Suppressor macrophage treated with lipopolysaccharide for 1 hour (primary cell): ENCODE results near the gene SMAGP.
"Not testable (repeated sequence)": the region's sequence is repeated elsewhere in the genome, so short reads cannot be mapped to it uniquely, and the experiment has no call there.

ENCODE experiments used
- DNase-seq, 3 donors: peaks; one replicate each; pipeline ENCODE4 v3.0.0-alpha.2; 2020 to 2022

The SMAGP gene

DNA sequence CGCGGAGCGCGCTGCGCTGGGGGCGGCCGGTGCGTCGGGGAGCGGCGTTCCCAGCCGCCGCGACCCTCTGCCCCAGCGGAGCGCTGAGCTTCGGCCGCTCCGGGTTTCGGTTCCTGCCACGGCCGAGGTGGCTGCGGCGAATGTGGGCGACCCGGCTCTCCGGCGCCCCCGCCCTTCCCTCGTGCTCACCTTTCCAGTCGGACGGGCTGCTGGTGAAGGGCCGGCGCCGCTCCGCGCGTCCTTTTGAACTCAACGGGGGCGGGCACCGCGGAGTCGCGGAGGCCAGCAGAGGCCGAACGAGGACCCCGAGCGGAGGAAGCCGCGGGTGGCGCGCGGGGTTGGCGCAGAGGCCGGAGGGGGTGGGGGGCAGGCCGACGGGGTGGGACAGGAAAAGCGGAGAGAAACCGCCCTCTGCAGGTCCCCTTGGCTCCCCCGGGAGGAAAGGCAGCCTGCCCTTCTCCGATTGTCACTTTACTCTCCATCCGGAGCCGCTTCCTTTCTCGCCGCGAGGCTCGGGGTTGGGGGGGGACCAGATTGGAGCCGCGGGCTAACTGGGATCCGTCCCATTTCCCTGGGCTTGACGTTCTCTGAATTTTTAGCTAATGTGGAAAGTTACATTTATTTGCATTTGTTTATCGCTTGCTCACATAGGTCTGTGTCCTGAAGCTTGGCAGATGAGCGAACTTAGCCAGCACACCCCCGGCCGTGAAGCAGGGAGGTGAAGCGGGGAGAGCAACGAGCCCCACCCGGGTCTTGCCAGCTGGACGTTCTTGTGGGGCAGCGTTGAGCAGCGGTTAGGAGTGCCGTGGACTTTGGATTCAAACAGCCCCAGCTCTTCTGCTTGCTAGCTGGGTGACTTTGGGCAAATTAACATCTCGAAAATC lies at the start of gene SMAGP:
SMAGP (minus strand) TSS at position 349 of the 884 bp plus-strand sequence. CDS start 1,137 bp downstream, outside the sequence.
- peak; percentile 27 to 71 (median 47) for DNase-seq

- DNase-seq, result no peak
Observed at GRCh38 chr12:51318846-51319599, 48.8 kb upstream of the SMAGP start.

DNA sequence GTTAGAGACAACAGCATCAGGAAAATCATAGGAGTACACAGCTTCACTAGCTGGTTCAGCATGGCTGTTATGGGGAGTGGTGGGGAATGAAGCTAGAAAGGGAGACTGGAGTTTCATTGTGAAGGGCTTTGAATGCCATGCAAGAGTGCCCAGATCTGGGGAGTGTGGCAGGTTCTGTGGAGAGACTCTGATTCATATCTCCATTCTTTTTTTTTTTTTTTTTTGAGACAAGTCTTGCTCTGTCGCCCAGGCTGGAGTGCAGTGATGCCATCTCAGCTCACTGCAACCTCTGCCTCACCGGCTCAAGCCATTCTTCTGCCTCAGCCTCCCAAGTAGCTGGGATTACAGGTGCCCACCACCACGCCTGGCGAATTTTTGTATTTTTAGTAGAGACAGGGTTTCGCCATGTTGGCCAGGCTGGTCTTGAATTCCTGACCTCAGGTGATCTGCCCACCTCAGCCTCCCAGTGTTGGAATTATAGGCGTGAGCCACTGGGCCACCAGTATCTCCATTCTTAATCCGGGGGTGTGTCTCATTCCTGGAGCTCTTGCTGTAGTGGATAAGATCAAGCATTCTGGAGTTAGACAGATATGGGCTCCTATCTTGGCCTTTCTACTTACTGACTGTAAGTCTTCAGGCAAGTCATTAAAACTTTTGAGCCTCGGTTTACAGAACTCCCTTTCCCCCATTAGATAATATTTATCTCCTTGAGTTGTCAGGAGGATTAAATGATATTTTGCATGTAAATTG lies 48.0 kb upstream of the SMAGP start:
- DNase-seq, result not testable (repeated sequence)

GRCh38 chr12:51311389-51311788 lies 41.2 kb upstream of the SMAGP start:
- DNase-seq, result no peak

- peak; percentile 39 to 66 (median 51) for DNase-seq
Observed at GRCh38 chr12:51307655-51308593, 37.7 kb upstream of the SMAGP start.

- DNase-seq, result peak; percentile 49 to 74 (median 60)
Observed at GRCh38 chr12:51306507-51306906, 36.3 kb upstream of the SMAGP start.

DNA sequence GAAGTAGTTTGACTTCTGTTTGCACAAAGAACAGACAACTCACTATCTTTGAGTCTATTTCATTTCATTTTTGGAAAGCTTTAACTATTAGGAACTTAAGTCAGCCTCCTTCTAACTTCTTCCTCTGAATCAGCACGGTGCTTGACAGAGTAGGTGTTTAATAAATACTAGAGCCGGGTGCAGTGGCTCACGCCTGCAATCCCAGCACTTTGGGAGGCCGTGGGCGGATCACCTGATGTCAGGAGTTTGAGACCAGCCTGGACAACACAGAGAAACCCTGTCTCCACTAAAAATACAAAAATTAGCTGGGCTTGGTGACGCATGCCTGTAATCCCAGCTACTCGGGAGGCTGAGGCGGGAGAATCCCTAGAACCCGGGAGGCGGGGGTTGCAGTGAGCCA lies 30.6 kb upstream of the SMAGP start:
- peak in 1 of 3 donors; percentile 47 for DNase-seq

GRCh38 chr12:51295651-51296050 lies 25.4 kb upstream of the SMAGP start:
- DNase-seq, result no peak

- DNase-seq, result not testable (repeated sequence)
Observed at GRCh38 chr12:51294097-51294496, 23.9 kb upstream of the SMAGP start.

DNA sequence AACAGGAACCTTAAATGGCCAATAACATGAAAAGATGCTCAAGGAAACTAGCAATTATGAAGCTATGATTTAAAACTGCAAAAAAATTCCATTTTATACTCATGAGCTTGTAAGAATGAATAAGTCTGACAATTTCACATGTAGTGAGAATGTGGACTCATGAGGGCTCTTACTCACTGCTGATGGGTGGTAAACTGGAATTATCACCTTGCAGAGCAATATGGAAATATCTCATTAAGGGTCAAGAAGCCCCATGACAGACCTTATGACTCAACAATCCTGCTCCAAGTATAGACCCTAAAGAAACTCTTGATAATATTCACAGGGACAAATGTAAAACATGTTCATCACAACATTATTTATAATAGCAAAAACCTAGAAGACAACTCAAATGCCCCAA lies 23.5 kb upstream of the SMAGP start:
- peak; percentile 17 to 70 (median 52) for DNase-seq

GRCh38 chr12:51291603-51292513 lies 21.6 kb upstream of the SMAGP start:
- peak; percentile 83 to 89 (median 84) for DNase-seq

GRCh38 chr12:51285843-51286242 lies 15.6 kb upstream of the SMAGP start:
- no peak for DNase-seq

DNA sequence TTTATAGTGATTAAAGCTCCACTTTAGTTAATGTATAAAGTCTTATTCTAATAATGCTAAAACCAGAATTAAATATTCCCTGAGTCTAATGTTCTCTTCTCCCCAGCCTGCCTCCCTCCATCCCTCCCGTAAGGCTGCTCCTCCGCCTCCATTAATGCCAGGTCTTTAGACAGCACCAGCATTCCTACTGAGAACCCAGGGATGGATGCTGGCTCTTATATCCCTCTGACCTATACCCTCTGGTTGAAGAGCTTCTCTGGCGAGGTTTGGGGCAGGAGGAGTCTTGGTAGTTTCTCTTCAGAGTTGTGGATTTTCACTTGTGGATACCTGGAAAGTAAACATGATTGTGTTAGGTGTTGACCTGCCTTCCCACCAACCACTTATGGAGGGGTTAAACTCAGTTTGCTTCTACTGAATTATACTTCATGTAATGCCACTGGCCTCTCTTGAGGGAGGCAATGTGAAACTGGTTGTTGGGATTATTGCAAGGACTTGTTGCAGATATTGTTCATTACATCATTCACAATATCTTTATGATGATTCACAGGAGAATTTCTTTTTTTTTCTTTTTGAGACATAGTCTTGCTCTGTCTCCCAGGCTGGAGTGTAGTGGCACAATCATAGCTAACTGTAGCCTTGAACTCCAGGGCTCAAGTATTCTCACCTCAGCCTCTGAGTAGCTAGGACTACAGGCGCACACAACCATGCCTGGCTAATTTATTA lies 11.1 kb upstream of the SMAGP start:
- no peak for DNase-seq

GRCh38 chr12:51275088-51275487 lies 4.9 kb upstream of the SMAGP start:
- DNase-seq, result no peak

GRCh38 chr12:51272810-51273209 lies 2.6 kb upstream of the SMAGP start:
- not testable (repeated sequence) for DNase-seq

GRCh38 chr12:51270951-51271518 lies 820 bp upstream of the SMAGP start:
- peak; percentile 25 to 62 (median 61) for DNase-seq

- DNase-seq, result peak in 2 of 3 donors; percentile 30 to 53
Observed at GRCh38 chr12:51269174-51270066, 795 bp downstream of the SMAGP start.

GRCh38 chr12:51265024-51265423 lies 5.2 kb downstream of the SMAGP start:
- DNase-seq, result no peak

GRCh38 chr12:51264297-51264696 lies 5.9 kb downstream of the SMAGP start:
- DNase-seq, result no peak
